ENCODE results near the gene CEP170B.
"Not testable (repeated sequence)": the region's sequence is repeated elsewhere in the genome, so short reads cannot be mapped to it uniquely, and the experiment has no call there.

The CEP170B gene

DNA sequence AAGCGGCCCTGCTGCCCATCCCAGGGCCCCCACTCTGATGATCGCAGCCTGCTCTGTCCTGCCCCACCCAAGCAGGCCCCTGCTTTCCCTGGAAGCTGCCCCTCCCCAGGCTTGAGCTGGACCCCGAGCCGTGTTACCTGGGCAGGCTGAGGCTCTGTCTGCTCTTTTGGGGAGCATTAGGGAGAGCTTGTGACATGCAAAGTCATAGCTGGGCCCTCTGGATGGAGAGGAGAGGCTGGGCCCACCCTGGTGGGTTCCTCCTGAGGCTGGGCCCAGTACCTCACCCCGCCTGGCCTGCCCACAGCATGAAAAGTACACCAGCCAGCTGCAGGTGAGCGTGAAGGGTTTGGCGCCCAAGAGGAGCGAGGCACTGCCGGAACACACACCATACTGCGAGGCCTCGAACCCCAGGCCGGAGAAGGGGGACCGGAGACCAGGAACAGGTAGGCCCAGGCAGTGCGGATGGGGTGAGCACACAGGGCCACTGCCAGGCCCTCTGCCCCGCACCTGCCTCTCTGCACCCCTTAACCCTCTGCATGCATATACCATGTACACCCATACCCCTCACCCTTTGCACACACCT, 15.0 kb downstream of the CEP170B start:
- DNase-seq, result no peak

DNA sequence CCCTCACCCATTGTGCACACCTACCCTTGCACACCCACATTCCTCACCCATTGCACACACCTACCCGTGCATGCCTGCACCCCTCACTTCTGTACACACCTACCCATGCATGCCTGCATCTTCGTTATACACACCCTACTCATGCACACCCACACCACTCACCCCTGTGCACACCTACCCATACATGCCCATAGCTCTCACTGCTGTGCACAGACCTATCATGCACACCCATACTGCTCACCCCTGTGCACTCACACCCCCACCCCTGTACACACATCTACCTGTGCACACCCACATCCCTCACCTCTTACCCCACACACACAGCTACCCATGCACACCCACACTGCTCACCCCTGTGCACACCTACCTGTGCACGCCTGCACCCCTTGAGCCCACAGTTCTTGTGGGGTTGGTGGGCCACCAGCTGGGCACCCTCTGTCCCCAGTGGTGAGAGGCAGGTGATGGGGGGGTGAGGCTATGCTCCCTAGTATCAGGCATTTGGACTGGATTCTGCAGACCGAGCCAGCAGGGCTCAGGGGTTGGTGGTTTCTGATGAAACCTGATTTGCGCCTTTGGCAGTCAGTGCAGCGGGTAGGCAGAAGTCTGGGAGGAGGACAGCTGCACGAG, 15.6 kb downstream of the CEP170B start:
- no peak for DNase-seq

DNA sequence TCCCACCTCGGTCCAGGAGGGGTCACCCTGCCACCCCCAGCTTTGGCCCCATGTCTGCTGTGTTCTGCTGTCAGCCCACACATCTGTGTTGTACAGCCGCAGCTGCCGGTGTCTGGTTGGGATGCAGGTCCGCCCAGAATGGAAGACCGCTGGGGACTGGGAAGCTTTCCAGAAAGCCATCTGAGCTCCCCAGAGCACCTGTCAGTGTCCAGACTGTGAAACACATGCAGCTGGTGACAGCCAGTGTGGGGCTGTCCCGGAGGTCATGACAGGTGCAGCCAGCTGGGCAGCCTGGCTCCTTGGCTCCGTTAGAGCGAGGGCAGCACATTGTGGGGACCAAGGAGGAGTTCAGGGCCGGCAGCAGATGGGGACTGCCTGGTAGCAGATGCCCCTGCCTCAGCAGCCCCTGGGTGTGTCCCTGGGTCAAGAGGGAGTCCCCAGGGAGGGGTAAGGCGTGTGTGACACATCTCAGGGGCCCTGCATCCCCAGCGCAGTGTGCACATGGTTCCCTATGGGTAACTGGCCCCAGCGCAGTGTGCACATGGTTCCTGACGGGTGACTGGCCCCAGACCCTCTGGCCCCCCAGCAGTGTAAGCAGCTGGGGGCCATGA, 16.4 kb downstream of the CEP170B start:
- DNase-seq, result no peak

DNA sequence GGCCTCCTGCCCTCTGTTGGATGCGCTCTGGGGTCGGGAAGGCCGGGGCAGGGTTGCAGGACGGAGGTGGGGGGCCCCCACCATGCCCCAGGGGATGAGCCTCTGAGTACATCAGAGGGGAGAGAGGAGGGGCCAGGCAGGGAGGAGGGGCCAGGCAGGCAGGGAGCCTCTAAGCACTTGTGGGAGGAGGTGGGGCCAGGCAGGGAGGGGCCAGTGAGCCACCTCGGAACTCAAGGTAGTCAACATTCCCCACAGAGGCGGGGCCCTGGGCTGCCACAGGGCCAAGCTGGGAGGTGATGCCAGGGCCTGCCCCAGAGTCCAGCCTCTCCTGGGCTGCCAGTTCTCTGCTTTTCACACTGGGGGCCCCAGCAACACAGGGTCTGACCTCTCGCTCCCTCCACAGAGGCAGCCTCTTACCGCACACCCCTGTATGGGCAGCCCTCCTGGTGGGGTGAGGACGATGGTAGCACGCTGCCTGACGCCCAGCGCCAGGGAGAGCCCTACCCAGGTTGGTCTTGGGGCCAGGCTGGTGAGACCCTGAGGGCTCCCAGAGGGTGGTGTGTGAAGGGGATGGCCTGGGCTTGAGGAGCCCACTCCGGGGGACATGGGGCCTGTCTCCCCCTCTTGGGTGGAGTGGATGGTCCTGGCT, 17.4 kb downstream of the CEP170B start:
- no peak for DNase-seq

DNA sequence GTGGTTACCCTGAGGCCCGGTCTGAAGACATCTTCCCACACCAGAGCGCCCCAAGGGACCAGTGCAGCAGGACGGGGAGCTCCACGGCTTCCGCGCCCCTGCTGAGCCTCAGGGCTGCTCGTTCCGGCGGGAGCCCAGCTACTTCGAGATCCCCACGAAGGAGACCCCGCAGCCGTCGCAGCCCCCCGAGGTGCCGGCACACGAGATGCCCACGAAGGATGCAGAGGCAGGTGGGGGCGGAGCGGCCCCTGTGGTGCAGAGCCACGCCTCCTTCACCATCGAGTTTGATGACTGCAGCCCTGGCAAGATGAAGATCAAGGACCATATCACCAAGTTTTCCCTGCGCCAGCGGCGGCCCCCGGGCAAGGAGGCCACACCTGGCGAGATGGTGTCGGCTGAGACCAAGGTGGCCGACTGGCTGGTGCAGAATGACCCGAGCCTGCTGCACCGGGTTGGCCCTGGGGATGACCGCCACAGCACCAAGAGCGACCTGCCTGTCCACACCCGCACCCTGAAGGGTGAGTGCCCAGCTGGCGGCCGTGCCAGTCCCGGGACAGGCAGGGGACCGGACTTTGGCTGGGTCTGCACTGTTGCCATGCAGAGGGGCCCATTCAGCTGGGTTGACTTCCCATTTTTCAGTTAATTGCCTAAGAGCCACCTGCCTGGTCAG, 18.1 kb downstream of the CEP170B start:
- no peak for DNase-seq

DNA sequence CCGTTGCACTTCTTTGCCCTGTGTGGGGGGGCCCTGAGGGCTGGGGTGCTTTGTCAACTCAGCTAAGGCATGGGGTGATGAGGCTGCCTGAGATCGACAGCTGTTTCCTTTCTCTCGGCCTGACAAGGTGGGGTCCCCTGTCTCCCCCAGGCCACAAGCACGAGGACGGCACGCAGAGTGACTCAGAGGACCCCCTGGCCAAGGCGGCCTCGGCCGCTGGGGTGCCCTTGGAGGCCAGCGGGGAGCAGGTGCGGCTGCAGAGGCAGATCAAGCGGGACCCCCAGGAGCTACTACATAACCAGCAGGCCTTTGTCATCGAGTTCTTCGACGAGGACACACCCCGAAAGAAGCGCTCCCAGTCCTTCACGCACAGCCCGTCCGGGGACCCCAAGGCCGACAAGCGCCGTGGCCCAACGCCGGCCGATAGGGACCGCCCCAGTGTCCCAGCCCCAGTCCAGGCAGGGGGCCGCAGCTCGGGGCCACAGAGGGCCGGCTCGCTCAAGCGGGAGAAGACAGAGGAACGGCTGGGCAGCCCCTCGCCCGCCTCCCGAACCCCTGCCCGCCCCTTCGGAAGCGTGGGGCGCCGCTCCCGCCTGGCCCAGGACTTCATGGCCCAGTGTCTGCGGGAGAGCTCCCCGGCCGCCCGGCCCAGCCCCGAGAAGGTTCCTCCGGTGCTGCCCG, 18.8 kb downstream of the CEP170B start:
- DNase-seq, result no peak

DNA sequence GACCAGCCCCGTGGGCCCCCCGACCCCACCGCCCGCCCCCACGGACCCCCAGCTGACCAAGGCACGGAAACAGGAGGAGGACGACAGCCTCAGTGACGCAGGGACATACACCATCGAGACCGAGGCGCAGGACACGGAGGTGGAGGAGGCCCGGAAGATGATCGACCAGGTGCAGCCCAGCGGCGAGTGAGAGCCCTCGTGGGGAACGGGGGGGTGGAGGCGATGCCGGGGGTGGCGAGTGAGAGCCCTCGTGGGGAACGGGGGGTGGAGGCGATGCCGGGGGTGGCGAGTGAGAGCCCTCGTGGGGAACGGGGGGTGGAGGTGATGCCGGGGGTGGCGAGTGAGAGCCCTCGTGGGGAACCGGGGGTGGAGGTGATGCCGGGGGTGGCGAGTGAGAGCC, 19.3 kb downstream of the CEP170B start:
- not testable (repeated sequence) for DNase-seq

DNA sequence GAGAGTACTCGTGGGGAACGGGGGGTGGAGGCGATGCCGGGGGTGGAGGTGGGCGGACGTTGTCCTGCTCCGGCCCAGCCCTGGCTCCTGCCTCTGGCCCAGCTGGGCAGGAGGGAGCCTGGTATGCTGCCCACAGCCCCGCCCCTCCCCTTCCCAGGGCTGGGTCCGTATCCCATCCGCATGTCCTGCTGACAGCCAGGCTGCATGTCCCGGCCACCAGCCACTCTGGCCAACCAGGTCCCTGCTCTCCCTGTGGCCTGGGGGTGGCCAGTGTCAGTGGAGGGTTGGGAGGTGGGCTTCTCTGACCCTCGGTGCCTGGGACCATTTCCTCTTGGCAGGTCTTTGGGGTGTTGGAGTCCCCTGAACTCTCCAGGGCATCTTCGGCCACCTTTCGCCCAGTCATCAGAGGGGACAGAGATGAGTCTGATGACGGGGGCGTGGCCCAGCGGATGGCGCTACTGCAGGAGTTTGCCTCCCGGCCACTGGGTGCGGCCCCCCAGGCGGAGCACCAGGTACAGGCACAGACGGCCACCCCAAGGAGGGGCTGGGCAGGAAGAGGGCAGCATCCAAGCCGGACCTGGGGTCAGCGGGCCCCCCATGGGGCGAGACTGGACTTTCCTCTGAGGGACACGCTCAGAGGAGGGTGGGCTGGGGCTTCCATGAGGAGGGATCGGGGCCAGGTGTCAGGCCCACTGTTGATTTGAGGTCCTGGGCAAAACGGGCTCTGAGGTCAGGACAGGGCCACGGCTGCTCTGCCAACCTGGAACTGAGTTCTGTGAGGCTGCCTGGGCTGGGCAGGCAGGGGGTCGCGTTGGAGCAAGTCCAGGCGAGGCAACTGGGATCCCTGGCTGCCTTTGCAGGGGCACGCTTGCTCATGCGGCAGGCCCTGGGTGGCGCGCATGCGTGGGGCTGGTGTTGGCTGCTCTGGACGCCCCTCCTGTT, 20.2 kb downstream of the CEP170B start:
- DNase-seq, result no peak

DNA sequence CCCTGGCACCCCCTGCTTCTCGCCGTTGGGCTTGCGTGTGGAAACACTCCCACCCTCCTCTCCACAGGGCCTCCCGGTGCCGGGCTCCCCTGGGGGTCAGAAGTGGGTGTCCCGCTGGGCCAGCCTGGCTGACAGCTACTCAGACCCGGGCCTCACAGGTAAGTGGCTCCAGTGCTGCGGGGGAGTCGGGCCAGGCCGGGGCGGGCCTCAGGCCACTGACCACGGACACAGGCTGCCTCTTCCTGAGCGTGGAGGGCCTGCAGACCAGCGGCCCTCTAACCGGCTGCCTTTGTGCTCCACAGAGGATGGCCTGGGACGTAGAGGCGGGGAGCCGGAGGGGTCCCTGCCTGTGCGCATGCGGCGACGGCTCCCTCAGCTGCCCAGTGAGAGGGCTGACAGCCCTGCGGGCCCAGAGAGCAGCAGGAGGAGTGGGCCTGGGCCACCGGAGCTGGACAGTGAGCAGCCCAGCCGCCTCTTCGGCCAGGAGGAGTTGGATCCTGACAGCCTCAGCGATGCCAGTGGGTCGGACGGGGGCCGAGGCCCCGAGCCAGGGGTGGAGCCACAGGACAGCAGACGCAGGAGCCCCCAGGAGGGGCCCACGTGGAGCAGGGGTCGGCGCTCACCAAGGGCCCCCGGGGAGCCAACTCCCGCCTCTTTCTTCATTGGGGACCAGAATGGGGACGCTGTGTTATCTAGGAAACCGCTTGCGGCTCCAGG, 21.1 kb downstream of the CEP170B start:
- DNase-seq, result no peak

DNA sequence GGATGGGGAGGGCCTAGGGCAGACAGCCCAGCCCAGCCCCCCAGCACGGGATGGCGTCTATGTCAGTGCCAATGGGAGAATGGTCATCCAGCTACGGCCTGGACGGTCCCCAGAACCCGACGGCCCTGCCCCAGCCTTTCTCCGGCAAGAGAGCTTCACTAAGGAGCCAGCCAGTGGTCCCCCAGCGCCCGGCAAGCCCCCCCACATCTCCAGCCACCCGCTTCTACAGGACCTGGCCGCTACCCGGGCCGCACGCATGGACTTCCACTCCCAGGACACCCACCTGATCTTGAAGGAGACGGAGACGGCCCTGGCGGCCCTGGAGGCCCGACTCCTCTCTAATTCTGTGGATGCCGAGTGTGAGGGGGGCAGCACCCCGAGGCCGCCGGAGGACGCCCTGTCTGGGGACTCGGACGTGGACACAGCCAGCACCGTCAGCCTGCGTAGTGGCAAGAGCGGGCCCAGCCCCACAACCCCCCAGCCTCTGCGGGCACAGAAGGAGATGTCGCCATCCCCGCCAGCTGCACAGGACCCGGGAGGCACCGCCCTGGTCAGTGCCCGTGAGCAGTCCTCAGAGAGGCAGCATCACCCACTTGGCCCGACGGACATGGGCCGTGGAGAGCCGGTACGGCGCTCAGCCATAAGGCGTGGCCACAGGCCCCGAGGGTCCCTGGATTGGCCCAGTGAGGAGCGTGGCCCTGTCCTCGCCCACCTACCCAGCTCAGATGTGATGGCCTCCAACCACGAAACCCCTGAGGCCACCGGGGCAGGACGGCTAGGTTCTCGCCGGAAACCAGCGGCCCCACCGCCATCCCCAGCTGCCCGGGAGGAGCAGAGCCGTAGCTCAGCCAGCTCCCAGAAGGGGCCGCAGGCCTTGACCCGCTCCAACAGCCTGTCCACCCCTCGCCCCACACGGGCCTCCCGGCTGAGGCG, 21.9 kb downstream of the CEP170B start:
- DNase-seq, result no peak

DNA sequence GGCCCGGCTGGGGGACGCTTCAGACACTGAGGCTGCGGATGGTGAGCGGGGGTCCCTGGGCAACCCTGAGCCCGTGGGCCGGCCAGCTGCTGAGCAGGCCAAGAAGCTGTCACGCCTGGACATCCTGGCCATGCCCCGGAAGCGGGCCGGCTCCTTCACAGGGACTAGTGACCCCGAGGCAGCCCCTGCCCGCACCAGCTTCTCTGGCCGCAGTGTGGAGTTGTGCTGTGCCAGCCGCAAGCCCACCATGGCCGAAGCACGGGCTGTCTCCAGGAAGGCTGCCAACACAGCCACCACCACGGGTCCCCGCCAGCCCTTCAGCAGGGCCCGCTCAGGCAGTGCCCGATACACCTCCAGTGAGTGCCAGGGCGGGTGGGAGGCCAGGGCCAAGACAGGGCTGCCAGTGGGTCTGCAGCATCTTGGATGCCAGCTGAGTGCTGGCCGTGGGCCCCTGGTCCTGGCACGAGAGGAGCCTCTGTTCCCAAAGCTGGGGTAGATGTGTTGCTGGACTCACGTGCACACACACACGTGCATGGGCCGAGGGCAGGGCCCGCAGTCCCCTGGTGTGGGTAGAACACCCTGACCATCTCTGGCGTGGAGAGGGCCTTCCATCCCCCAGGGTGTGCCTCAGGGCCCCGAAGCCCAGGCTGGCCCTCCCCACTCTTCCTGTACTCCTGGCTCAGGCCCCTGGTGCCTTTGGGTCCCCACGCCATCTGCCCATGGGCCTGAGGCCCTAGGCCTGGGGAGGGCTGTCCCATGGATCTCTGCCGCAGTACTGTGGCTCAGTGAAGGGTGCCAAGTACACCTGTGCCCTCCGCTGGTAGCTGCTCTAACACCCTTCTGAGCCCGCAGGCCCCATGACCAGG, 22.8 kb downstream of the CEP170B start:
- DNase-seq, result no peak

DNA sequence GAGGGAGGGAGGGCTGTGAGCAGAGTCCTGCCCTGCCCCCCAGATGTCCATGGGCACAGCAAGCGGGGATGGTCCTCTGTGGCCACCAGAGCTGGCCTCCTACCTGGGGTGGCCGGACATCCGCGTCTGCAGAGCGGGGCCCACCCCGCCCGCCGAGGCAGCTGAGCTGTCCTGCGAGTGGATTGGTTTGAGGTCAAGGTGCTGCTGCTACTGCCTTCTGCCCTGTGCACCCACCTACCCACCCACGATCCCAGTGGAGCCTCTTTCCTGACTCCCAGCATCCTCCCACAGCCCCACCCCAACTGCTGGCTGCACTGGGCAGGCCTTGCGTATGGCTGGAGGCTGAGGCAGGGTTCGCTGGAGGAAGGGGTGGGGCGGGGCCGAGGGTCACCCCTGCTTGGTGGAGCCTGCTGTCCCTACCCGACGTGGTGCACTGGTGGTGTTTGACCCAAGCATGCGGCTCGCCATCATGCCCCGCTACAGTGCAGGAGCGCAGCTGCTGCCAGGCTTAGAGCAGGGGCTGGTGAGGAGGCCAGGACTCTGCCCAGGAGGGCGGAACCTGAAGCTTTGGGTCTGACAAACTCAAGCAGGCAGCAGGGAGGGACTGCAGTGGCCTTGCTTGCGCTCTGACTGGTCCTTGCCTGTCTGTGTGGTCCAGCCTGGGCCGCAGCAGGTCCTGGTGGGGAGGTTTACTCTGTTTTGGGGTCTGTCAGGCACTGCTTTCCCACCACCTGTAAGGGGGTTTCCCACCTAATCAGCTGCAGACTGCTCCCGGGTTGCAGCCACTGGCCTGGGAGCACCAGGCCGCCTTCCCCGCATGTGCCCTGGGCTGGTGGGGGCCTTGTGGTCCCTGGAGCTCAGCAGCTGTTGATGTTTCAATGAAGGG, 23.7 kb downstream of the CEP170B start:
- DNase-seq, result no peak

DNA sequence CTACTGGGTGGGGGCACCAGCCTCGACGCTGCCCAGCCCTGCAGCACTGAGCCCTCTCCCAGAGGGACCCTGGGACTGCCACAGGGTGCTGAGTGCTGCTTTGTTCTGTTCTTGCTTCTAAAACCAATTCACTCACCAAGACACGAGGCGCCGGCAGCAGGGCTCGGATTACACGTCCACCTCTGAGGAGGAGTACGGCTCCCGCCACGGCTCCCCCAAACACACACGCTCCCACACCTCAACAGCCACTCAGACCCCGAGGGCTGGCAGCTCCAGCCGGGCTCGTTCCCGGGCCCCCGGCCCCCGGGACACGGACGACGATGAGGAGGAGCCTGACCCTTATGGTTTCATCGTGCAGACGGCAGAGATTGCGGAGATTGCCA, 24.3 kb downstream of the CEP170B start:
- DNase-seq, result no peak

DNA sequence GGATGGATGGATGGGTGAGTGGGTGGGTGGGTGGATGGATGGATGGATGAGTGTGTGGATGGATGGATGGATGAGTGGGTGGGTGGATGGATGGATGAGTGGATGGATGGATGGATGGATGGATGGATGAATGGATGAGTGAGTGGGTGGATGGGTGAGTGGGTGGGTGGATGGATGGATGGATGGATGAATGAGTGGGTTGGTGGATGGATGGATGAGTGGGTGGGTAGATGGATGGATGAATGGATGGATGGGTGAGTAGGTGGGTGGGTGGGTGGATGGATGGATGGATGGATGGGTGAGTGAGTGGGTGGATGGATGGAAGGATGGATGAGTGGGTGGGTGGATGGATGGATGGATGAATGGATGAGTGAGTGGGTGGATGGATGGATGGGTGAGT, 25.2 kb downstream of the CEP170B start:
- not testable (repeated sequence) for DNase-seq

DNA sequence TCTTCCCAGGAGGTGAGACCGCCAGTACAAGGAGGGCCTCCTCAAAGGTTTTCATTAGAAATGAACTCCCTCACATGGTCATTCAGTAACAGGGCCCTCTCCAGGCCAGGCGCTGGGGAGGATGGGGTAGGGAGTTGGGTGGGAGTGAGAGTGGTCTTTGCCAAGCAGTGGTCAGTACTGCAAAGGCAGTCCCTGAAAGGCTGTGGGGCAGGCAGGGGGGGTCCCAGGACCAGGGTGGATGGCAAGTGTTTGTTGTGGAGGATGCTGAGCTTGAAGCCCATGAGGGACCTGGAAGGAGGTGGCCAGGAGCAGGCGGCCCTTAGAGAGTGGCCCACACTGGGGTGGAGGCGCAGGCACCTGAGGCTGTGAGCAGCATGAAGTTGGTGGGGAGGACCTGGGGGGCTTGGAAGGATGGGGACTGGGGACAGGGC, 26.1 kb downstream of the CEP170B start:
- DNase-seq, result no peak

DNA sequence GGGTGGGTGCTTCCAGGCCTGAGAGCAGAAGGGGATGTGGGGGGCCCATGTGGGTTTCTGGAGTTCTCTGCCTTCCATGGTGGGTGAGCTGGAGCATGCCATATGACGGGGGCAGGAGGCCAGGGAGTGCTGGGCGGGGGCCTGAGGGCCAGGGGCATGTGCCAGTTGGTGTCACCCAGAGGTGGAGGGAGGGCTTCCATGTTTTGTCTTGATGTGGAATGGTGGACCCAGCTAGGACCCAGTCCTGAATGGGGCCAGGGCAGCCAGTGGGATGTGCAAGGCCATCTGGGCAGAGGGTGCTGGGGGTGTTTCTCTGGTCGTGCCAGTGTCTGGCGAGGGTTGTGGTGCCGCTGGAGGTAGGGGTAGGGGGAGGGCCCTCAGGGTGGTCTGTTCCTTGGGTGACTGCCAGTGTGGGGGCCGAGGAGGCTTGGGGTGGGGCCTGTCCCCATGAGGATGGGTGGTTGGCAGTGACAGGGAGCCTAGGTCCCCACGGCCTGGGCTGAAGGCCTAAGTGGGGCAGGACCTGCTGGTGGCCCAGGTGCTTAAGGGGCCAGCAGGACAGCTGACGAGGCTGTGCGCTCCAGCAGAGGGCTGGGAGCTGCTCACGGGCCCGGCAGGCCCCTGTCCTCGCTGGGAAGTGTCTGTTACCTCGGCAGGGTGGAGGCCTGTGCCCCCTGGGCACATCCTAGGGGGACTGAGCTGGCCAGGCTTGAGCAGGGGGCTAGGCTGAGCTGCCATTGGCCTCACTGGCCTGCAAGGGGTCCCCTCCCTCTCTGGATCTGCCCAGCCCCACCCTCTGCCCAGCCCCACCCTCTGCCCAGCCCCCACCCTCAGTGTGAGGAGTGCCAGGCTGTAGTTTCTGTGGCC, 26.8 kb downstream of the CEP170B start:
- DNase-seq, result no peak

Measured in fibroblast of skin of right biceps (primary cell).